Naive thymus-derived CD4-positive, alpha-beta T cell (primary cell): ENCODE results near the gene GPR107. TPM values are rescaled to one million over a fixed set of nuclear protein-coding genes. Genes with fewer than 3 reads are reported as not detected.

ENCODE experiments used
- ATAC-seq: fragments of 150-1000 bp; cut with Tn5 transposase; 2 replicates; pipeline ENCODE4 v1.10.0; 2021; ENCODE audit warnings: mild to moderate bottlenecking, moderate library complexity
- CTCF ChIA-PET: fragments of 350-600 bp; sonication (Branson Sonifier 250); formaldehyde crosslinking; loops from one replicate; lab custom pipeline; 2021; ENCODE audit warnings: antibody characterized with exemption; lab: Charles Lee
- POLR2A ChIA-PET: fragments of 350-600 bp; sonication (Branson Sonifier 250); formaldehyde crosslinking; loops from one replicate; lab custom pipeline; 2021; ENCODE audit warnings: antibody characterized with exemption, inconsistent platforms; lab: Charles Lee
- DNase-seq, 9 donors: peaks; one replicate each; pipeline versions ENCODE4 v3.0.0 to v3.0.0-alpha.2; 2020 to 2022; ENCODE audit warnings: mixed read lengths in 1 of 9
- H3K27ac ChIP-seq: one replicate; pipeline ENCODE4 v1.7.0; 2013; ENCODE audit warnings: mild to moderate bottlenecking, low read depth, low read length, moderate library complexity
- H3K27me3 ChIP-seq, 2 donors: one replicate each; pipeline ENCODE4 v1.7.0; 2013; ENCODE audit warnings: low read length in 2 of 2, mild to moderate bottlenecking in 2 of 2, moderate library complexity in 2 of 2; ENCODE audit not compliant: control insufficient read depth in 2 of 2, insufficient read depth in 2 of 2
- H3K36me3 ChIP-seq, 3 experiments: 1 replicate in 2 of 3; 2 replicates in 1 of 3; pipeline ENCODE4 v1.7.0; 2013; ENCODE audit warnings: low read length in 3 of 3, mild to moderate bottlenecking in 3 of 3, moderate library complexity in 1 of 3; ENCODE audit not compliant: insufficient read depth in 3 of 3, control insufficient read depth in 2 of 3
- H3K4me1 ChIP-seq, 2 donors: one replicate each; pipeline ENCODE4 v1.7.0; 2013; ENCODE audit warnings: low read length in 2 of 2, mild to moderate bottlenecking in 2 of 2, moderate library complexity in 1 of 2; ENCODE audit not compliant: control insufficient read depth in 2 of 2, insufficient read depth in 2 of 2
- H3K4me3 ChIP-seq: 2 replicates; pipeline ENCODE4 v1.7.0; 2013; ENCODE audit warnings: mild to moderate bottlenecking, low read length
- H3K9me3 ChIP-seq, 3 experiments: 1 replicate in 2 of 3; 2 replicates in 1 of 3; pipeline ENCODE4 v1.7.0; 2013; ENCODE audit warnings: low read length in 3 of 3; ENCODE audit not compliant: control insufficient read depth in 2 of 3
- H3K27ac Mint-ChIP-seq, 9 donors: one replicate each; pipeline ENCODE4 v1.8.0; 2020 to 2022; ENCODE audit warnings: mixed read lengths in 9 of 9, mild to moderate bottlenecking in 8 of 9, moderate library complexity in 5 of 9, inconsistent platforms in 2 of 9
- H3K27me3 Mint-ChIP-seq, 5 donors: one replicate each; pipeline ENCODE4 v1.8.0; 2021 to 2022; ENCODE audit warnings: mixed read lengths in 5 of 5, mild to moderate bottlenecking in 1 of 5
- H3K36me3 Mint-ChIP-seq, 5 donors: one replicate each; pipeline ENCODE4 v1.8.0; 2020 to 2022; ENCODE audit warnings: mixed read lengths in 5 of 5, mild to moderate bottlenecking in 3 of 5, inconsistent platforms in 1 of 5
- H3K4me1 Mint-ChIP-seq, 7 donors: one replicate each; pipeline ENCODE4 v1.8.0; 2020 to 2022; ENCODE audit warnings: mixed read lengths in 7 of 7, mild to moderate bottlenecking in 3 of 7, inconsistent platforms in 1 of 7
- H3K4me3 Mint-ChIP-seq, 10 donors: one replicate each; pipeline ENCODE4 v1.8.0; 2020 to 2022; ENCODE audit warnings: mild to moderate bottlenecking in 10 of 10, mixed read lengths in 10 of 10, moderate library complexity in 6 of 10, inconsistent platforms in 2 of 10
- H3K9me3 Mint-ChIP-seq, 11 donors: one replicate each; pipeline ENCODE4 v1.8.0; 2020 to 2022; ENCODE audit warnings: mixed read lengths in 11 of 11, mild to moderate bottlenecking in 4 of 11, inconsistent platforms in 1 of 11, moderate library complexity in 1 of 11
- intact Hi-C, 2 donors: fragments of 100-400 bp; cut with micrococcal nuclease; formaldehyde crosslinking; loops; one replicate each; pipeline ENCODE4 v1.15.1; 2023
- polyA plus RNA-seq, 2 donors: library from polyadenylated mRNA; unstranded; fragments of 300-500 nt; fragmentation: Illumina TruSeq; gene quantifications; one replicate each; pipeline ENCODE4 v1.2.3, GENCODE V29; 2021
- total RNA-seq, 6 experiments: library from RNA in 5 of 6; stranded (reverse) in 5 of 6; gene quantifications; 1 replicate in 5 of 6; 2 replicates in 1 of 6; pipeline ENCODE4 v1.2.3 and lab custom pipeline; 2021 to 2026

The GPR107 gene
- total and polyA plus RNA-seq, 7 experiments from 2014 or later, result 2.8 to 24.0 (median 21.9) TPM

DNA sequence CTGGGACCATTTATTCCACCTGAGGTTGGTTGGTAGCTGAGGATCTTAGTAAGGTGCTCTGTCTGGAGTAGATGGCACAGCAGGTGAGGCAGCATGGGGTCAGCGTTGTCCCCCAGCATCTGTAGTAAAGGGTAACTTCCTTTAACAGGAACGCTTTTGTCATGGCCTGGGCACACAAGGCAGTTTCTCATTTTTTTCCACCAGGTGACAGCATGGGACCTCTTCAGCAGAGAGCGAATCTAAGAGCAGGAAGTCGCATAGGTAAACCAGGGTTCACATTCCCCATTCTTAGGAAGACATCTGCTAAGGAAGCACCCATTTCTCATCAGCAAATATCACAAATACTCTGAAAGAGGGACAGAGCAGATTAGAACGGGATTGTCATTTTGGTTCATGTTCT lies 56.5 kb downstream of the GPR107 start:
- Mint-ChIP-seq H3K36me3 (peaks cover 4 to 36% (median 20%) of the 10 kb centered on the region in 5 donors), H3K4me1 (peaks cover 6 to 29% (median 19%) of the 10 kb centered on the region in 7 donors), H3K9me3 (no peaks in the 10 kb centered on the region), H3K4me3 (no peak overlapping the region), H3K27ac (peak overlapping the region in 2 of 9 donors; percentile 45 to 63), H3K27me3 (no peaks in the 10 kb centered on the region)
- DNase-seq (peak in 5 of 9 donors; percentile 20 to 40 (median 35)), ATAC-seq (no peak)
- Histone ChIP-seq H3K4me3 (no peak overlapping the region), H3K36me3 (peaks cover 0 to 42% (median 3%) of the 10 kb centered on the region in 3 experiments), H3K9me3 (no peaks in the 10 kb centered on the region), H3K4me1 (peaks cover 3 to 9% of the 10 kb centered on the region in 2 donors), H3K27ac (no peak overlapping the region), H3K27me3 (no peaks in the 10 kb centered on the region)
- intact Hi-C loops, result no loop called here
- ChIA-PET POLR2A (no interaction called here), CTCF (interaction anchor here (0.5 to 7.1 kb wide), 4 partner anchors 70 to 131 kb away, joined by 3 to 50 read pairs (median 9); no protein-coding TSS in a partner anchor)

DNA sequence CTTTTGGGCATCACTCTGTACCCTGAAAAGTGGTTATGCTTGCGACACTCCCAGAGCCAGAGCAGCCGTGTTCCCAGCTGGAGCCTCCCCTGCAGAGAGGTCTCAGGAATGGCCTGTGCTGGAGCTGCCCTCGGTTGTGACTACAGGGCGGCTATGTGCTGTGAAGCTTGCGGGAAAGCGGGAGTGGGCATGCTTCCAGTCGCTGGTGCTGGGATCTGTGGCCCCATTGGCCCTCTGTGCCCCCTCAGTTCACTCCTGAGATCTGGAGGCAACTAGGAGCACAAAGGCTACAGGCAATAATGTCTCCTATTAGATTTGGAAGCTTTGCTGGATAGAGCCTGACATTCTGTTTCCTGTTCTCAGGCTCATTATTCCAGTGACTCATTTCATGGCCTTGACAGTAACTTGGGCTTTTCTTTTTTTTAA lies 56.9 kb downstream of the GPR107 start:
- Mint-ChIP-seq H3K9me3 (no peaks in the 10 kb centered on the region), H3K27me3 (no peaks in the 10 kb centered on the region), H3K4me3 (no peak overlapping the region), H3K27ac (no peak overlapping the region), H3K36me3 (peaks cover 4 to 36% (median 19%) of the 10 kb centered on the region in 5 donors), H3K4me1 (peaks cover 6 to 29% (median 19%) of the 10 kb centered on the region in 7 donors)
- H3K27me3 ChIP-seq, result no peaks in the 10 kb centered on the region
- peaks cover 3 to 9% of the 10 kb centered on the region in 2 donors for H3K4me1 ChIP-seq
- ATAC-seq (no peak), DNase-seq (no peak)
- ChIA-PET CTCF (interaction anchor here (0.5 to 7.1 kb wide), 5 partner anchors 70 to 1124 kb away, joined by 3 to 50 read pairs (median 5); no protein-coding TSS in a partner anchor), POLR2A (no interaction called here)
- peaks cover 0 to 41% (median 3%) of the 10 kb centered on the region in 3 experiments for H3K36me3 ChIP-seq
- H3K27ac ChIP-seq, result no peak overlapping the region
- intact Hi-C loops, result no loop called here
- no peaks in the 10 kb centered on the region for H3K9me3 ChIP-seq
- H3K4me3 ChIP-seq, result no peak overlapping the region

DNA sequence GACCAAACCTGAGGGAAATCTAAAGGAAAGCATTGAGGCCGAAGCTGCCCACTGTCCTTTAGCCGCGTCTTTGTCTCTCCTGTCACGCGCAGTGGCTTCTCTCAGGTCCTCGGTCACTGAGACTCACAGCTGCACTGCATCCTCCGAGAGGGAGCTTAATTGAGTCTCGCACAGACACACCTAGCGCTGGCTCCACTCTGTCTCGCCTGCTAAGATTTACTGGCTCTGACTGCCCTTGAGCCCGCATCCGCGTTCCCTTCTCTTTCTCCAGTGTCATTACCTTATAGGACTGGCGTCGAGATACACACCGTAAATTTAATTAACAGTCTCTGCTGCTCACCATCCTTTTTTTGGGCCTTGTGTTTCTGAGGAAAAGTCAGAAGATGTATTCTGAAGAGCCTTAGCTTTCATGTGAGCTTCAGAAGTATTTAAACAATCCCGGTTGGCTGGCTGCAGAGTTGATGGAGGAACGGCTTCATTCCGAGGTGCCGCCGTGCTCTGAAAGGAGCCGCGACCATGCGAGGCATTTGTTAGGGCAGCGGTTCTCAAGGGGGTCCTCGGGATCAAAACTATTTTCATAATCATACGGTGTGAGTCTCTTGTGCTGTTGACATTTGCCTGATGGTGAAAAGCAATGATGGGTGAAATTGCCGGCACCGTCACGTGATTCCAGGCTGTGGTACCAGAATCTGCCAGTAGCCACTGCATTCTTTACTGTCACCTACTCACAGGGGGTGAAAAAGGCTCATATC lies 58.3 kb downstream of the GPR107 start:
- Histone ChIP-seq H3K36me3 (peaks cover 0 to 45% (median 3%) of the 10 kb centered on the region in 3 experiments), H3K9me3 (no peaks in the 10 kb centered on the region), H3K27me3 (no peaks in the 10 kb centered on the region), H3K4me1 (peaks cover 3 to 9% of the 10 kb centered on the region in 2 donors), H3K4me3 (no peak overlapping the region), H3K27ac (no peak overlapping the region)
- H3K9me3 Mint-ChIP-seq, result no peaks in the 10 kb centered on the region
- no peak for ATAC-seq
- CTCF ChIA-PET, result interaction anchor here (0.6 to 2.8 kb wide), 2 partner anchors 125 to 187 kb away, joined by 7 to 9 read pairs; no protein-coding TSS in a partner anchor
- H3K36me3 Mint-ChIP-seq, result peaks cover 9 to 37% (median 15%) of the 10 kb centered on the region in 5 donors
- H3K4me1 Mint-ChIP-seq, result peaks cover 6 to 28% (median 18%) of the 10 kb centered on the region in 7 donors
- intact Hi-C loops, result no loop called here
- POLR2A ChIA-PET, result interaction anchor here (0.6 kb wide), 1 partner anchor 108 kb away, joined by 5 read pairs; no protein-coding TSS in a partner anchor
- H3K27ac Mint-ChIP-seq, result peak overlapping the region in 1 of 9 donors; percentile 24
- no peak for DNase-seq
- no peak overlapping the region for H3K4me3 Mint-ChIP-seq
- no peaks in the 10 kb centered on the region for H3K27me3 Mint-ChIP-seq

DNA sequence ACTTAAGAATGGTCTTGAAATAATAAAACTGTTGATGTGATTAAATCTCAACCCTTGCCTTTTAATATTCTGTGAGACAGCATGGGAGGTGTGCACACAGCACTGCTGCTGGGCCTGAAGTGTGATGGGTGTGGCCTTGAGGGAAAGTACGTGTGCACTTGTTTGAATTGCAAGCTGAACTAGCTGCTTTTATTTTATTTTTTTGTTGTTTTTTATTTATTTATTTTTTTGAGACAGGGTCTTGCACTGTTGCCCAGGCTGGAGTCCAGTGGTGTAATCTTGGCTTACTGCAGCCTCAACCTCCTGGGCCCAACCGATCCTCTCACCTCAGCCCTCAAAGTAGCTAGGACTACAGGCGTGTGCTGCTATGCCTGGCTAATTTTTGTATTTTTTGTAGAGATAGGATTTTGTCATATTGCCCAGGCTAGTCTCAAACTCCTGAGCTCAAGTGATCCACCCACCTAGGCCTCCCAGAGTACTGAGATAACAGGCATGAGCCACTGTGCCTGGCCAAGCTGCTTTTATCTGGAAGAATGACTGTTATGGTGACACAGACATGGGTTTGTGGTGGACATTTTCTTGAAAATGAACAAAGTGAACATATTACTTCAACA lies 58.9 kb downstream of the GPR107 start:
- Histone ChIP-seq H3K4me3 (no peak overlapping the region), H3K27ac (no peak overlapping the region), H3K36me3 (peaks cover 0 to 45% (median 3%) of the 10 kb centered on the region in 3 experiments), H3K27me3 (no peaks in the 10 kb centered on the region), H3K4me1 (peaks cover 3 to 4% of the 10 kb centered on the region in 2 donors), H3K9me3 (no peaks in the 10 kb centered on the region)
- H3K4me1 Mint-ChIP-seq, result peaks cover 0 to 21% (median 11%) of the 10 kb centered on the region in 7 donors
- intact Hi-C loops, result no loop called here
- ChIA-PET POLR2A (no interaction called here), CTCF (interaction anchor here (2.8 kb wide), 1 partner anchor 124 kb away, joined by 9 read pairs; no protein-coding TSS in a partner anchor)
- peaks cover 8 to 31% (median 12%) of the 10 kb centered on the region in 5 donors for H3K36me3 Mint-ChIP-seq
- DNase-seq, result no peak
- no peak overlapping the region for H3K27ac Mint-ChIP-seq
- no peaks in the 10 kb centered on the region for H3K27me3 Mint-ChIP-seq
- no peaks in the 10 kb centered on the region for H3K9me3 Mint-ChIP-seq
- H3K4me3 Mint-ChIP-seq, result no peak overlapping the region
- ATAC-seq, result no peak

DNA sequence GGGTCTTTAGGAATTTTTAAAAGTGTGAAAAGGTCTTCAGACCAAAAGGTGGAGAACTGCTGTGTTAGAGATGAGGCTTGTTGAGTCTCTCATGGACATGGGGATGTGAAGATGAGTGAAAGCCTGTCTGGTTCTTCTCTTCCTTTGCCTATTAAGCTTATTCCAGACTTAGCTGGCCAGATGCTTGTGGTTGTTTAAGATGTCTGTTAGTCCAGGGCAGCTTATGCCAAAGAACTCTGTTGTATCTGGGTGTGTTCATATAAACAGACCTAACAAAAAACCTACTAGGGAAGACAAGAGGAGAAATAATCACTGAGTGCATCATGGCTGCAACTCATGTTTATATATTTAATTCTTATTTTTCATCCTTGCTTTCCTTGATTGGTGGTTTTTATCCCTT lies 61.0 kb downstream of the GPR107 start:
- Histone ChIP-seq H3K9me3 (no peaks in the 10 kb centered on the region), H3K36me3 (peaks cover 0 to 53% (median 0%) of the 10 kb centered on the region in 3 experiments), H3K27me3 (no peaks in the 10 kb centered on the region), H3K27ac (no peak overlapping the region), H3K4me1 (peaks cover 0 to 3% of the 10 kb centered on the region in 2 donors), H3K4me3 (no peak overlapping the region)
- Mint-ChIP-seq H3K4me3 (no peak overlapping the region), H3K27ac (no peak overlapping the region), H3K27me3 (no peaks in the 10 kb centered on the region), H3K36me3 (peaks cover 6 to 36% (median 14%) of the 10 kb centered on the region in 5 donors), H3K9me3 (no peaks in the 10 kb centered on the region), H3K4me1 (peaks cover 0 to 19% (median 11%) of the 10 kb centered on the region in 7 donors)
- ATAC-seq, result no peak
- ChIA-PET CTCF (interaction anchor here (1.0 to 1.1 kb wide), 2 partner anchors 16 to 32 kb away, joined by 3 to 4 read pairs; no protein-coding TSS in a partner anchor), POLR2A (no interaction called here)
- no peak for DNase-seq
- intact Hi-C loops, result no loop called here

DNA sequence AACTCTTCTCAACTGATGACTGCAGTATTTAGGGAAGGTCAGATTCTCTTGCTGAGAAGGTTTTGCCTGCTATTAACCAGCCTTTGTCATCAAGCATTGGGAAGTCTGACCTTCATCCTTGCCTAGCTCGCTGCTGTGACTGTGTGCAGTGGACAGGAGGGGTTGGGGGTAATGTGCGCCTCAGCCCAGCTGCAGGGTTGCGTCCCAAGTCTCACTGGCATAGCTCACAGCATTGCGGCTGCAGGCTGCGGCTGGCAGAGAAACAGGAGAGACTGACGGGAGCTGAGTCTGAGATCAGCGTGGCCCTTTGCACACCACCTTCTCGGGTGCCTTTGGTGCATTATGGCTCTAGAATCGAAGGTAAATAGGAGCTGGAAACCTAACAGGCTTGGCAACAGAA lies 62.6 kb downstream of the GPR107 start:
- ChIA-PET POLR2A (no interaction called here), CTCF (no interaction called here)
- H3K27me3 ChIP-seq, result no peaks in the 10 kb centered on the region
- H3K4me1 Mint-ChIP-seq, result peaks cover 0 to 11% (median 3%) of the 10 kb centered on the region in 7 donors
- DNase-seq (no peak), ATAC-seq (no peak)
- no peak overlapping the region for H3K4me3 ChIP-seq
- H3K36me3 ChIP-seq, result peaks cover 0 to 58% (median 0%) of the 10 kb centered on the region in 3 experiments
- H3K27ac Mint-ChIP-seq, result no peak overlapping the region
- H3K27ac ChIP-seq, result no peak overlapping the region
- H3K9me3 ChIP-seq, result no peaks in the 10 kb centered on the region
- H3K9me3 Mint-ChIP-seq, result no peaks in the 10 kb centered on the region
- intact Hi-C loops, result no loop called here
- peaks cover 1 to 39% (median 14%) of the 10 kb centered on the region in 5 donors for H3K36me3 Mint-ChIP-seq
- no peaks in the 10 kb centered on the region for H3K27me3 Mint-ChIP-seq
- H3K4me1 ChIP-seq, result no peaks in the 10 kb centered on the region
- no peak overlapping the region for H3K4me3 Mint-ChIP-seq
